OCI-LY1 (cell line): Measurements from ENCODE around the gene RNF151.

Experiments used
- CTCF ChIP-seq: fragments of 200-600 bp; sonication (generic), shearing (Covaris generic); IDR thresholded peaks from 2 replicates; pipeline ENCODE4 v1.5.1; 2017; ENCODE audit warnings: mild to moderate bottlenecking, antibody characterized with exemption, low read length, moderate library complexity, mixed read lengths
- EZH2 ChIP-seq: fragments of 200-600 bp; sonication (generic), shearing (Covaris generic); IDR thresholded peaks from 2 replicates; pipeline ENCODE4 v1.8.0; 2017; ENCODE audit warnings: borderline replicate concordance, mixed run types, mild to moderate bottlenecking, antibody characterized with exemption, low read length, moderate library complexity, mixed read lengths

- TF ChIP-seq CTCF (no peak), EZH2 (no peak)
Measured at GRCh38 chr16:1936945-1937479, 29.6 kb upstream of the RNF151 start.
